RCC 7860 (cell line): Measurements from ENCODE around the gene RFNG.

Experiments
- DNase-seq: peaks from one replicate; pipeline ENCODE4 v3.0.0-alpha.2; 2015; ENCODE audit warnings: low spot score
- FAIRE-seq: peaks from 2 replicates; lab custom pipeline; 2012; peaks lifted over from hg19 to GRCh38; lab: Jason Lieb, UNC

Gene RFNG

DNA sequence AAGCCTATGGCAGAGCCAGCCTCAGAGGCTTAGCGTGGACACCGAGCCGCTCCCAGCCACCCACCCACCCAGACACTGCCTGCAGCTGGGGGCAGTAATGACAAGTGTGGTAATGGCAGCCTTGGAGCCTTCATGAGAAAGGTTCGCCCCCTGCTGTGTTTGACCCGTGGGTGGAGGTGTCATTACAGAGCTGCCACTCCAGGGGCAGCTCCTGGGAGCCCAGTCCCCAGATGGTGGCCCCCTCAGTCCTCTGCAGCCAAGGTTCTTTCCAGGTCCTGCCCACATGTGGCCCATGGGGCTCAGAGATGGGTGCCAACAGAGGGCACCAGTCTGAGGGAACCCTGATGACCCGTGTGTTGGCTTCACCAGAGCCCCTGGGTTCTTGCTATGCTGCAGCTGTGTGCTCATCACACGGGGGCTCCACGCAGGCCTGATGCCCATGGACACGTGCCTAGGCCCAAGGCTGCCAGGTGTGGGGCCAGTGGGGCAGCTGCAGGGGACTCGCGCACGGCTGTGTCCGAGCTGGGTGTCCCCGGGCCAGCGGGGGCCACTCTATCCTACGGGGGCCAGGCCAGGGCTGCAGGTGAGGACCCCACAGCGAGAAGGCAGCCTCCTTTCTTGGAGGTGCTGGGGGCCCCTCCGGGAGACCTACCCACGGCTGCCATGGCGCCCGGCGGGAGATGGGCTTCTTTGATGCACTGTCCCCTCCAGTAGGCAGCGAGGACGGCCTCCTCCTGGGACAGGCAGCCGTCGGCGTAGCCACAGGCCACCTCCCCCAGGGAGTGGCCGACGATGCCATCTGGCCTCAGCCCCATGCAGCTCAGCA is 38.3 kb upstream of the RFNG start:
- DNase-seq, result no peak
- no peak for FAIRE-seq

DNA sequence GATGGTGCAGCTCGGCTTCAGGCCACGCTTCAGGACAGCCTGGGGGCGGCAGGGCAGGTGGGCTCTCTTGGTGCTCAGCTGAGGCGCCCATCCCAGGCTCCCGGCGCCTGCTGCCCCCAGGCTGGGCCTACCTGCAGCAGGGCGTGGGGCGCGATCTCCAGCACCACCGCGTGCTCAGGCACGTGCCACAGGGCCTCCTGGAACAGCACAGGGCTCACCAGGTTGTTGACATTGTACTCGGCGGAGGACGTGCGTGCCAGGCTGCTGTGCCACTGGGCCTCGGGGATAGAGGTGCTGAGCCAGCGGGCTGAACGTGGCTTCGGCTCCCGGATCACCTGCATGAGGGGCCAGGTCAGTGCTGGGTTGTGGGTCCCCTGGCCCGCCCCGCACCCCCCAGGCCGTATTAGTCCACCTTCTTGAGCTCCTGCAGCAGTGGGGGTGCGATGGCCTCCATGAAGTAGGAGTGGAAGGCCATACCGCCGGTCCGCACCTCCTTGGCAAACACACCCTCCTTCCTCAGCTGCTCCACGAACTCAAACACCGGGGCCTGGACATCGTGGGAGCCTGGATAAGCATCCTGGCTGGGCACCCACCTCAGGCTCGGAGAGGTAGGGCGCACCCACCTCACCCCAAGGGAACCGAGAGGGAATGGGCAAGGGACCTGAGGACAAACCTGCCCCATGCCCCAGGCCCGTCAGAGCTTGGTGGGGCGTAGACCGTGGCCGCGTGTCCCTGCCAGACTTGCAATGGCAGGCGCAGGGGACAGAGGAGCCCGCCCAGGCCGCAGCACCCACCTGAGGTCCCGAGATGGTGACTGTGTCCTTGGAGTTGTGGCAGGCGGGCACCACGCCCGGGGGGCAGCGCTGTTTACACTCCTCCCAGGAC is 37.5 kb upstream of the RFNG start:
- DNase-seq (no peak), FAIRE-seq (no peak)

DNA sequence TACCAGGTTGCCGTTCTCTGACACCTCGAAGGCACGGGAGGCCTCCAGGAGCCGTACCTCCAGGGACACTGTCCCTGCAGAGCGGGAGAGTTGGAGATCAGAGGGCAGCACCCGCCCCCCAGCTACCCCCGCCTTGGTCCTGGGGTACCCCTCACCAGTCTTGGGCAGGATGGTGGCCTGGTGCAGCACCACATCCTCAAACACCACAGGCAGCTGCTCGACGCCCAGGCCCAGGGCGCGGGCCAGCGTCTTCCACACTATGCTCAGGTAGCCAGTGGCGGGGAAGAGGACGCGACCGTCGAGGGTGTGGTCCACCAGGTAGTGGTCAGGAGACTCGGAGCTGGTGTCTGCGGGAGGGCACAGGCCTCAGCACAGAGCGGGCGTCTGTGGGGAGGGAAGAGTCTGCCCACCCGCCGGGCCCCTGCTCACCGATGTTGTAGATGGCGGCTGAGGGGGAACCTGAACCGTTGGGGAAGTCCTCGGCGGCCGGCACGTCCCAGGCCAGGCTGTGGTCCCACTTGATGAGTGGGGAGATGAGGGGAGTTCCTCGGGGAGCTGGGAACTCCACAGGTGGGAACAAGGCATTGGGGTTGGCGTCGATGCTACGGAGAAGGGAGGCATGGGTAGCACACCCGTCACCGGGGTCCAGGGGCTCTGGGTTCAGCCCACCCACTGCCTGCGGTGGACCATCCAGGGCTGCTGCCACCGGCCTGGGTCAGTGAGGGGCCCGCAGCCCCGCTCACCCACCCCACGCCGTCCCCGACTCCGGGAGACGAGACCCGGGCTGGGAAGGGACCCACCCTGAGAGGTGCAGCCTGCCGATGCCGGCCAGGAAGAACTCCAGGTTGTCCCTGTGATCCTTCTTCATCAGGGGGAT is 36.6 kb upstream of the RFNG start:
- no peak for FAIRE-seq
- DNase-seq, result no peak

DNA sequence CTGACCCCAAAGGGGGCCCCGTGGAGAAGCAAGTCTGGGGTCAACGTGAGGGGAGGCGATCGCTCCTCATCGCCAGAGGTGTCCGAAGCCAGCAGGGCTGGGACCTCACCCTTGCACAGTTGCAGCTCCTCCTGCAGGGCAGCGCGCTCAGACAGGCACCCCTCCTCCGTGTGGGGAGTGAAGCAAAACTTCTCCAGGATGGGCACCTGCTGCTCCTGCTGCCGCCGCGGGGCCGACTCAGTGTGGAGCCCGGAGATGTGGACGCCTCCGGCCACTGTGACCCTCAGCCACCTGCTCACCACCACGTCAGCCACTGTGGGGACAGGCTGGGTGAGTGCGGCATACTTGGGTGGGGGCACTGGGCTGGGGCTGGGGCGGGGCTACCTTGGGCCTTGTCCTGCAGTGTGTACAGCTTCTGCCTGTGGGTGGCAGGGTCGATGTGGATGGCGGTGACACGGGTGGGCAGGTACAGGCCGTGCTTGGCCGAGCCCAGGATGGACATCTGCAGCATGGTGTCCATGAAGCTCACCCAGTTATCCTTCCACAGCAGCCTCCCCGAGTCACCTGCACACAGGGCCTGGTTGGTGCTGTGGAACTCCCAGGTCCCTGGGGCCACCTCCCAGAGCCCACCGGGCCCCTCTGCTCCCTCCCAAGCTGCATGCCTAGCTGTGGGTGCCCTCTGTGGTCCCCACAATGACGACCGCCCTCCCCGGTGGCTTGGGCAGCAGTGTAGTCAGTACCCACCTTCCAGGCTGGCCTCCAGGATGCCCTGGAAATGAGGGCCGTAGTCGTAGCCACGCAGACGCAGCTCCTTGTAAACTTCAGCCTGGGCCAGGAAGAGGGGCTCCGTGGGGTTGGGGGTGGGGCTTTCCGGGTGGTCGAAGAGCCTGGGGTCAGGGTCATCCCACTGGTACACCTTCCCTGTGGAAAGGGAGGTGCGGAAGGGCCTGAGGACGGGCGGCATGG is 35.6 kb upstream of the RFNG start:
- DNase-seq, result no peak
- no peak for FAIRE-seq

DNA sequence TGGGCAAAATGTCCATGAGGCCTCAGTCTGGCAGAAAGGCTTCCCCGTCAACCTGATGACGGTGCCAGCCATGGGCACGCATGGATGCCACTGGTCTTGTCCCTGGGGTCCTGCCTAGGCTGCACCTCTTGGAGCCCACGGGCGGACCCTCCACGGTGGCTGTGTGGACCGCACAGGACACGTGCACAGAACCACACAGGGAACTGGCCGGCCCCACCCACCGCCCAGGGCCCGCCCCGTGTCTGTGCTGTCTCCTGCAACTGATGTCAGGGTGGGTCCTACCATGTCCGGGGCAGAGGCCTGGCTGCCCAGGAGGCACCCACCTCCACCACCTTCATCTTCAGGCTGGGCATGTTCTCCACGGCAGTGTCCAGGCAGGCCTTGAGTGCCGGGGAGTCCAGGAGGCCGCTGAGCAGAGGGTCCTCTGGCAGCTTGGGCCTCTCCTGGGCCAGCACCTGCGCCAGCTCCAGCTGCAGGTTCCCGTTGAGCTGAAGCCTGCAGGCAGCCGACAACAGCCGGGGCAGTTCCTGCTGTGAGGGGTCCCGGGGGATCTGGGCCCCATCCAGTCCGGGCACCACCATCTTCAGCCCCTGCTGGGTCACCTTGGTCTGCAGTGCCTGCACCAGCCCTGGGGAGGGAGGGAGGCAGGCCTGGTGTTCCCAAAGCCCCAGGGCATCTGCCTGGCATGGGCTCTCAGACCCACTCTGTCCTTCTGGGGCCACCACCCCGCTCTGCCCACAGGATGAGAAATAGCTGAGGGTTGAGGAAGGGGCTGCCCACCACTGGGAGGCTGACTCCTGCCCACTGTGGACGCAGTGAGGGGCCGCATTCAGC is 34.5 kb upstream of the RFNG start:
- DNase-seq, result no peak
- no peak for FAIRE-seq

DNA sequence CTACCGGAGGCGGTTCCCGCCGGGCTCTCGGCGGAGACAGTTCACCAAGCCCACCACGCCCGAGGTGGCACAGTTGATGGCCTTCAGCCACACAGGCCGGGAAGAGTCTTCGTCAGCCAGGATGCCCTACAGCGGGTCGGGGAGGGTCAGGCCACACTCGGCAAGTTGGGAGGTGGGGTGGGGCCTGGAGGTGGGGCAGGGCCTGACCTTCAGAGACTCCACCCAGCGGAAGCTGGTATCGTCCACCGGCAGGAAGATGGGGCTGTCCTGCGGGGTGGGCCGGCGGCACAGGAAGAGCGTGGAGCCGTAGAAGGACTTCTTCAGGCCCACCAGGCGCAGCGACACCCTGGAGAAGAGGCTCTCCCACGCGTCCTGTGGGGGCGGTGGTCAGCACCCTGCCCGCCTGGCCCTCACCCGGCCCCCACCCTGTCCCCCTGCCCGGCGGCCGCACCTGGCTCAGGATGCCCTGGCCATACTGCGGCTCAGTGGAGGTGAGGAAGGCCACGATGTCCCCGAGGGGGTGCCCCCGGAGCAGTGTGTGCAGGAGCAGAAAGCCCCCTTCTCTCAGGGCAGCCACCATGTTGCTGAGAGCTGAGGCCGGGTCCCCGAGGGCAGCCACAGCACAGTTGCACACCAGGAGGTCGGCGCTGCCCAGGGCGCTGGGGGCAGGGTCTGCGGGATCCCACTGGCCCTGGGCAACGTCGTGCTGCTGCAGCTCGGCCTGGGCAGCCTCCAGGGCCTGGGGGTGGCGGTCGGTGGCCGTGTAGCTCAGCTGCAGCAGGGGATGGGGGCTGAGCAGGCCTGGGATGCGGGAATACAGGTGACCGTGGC is 33.6 kb upstream of the RFNG start:
- FAIRE-seq (no peak), DNase-seq (no peak)

DNA sequence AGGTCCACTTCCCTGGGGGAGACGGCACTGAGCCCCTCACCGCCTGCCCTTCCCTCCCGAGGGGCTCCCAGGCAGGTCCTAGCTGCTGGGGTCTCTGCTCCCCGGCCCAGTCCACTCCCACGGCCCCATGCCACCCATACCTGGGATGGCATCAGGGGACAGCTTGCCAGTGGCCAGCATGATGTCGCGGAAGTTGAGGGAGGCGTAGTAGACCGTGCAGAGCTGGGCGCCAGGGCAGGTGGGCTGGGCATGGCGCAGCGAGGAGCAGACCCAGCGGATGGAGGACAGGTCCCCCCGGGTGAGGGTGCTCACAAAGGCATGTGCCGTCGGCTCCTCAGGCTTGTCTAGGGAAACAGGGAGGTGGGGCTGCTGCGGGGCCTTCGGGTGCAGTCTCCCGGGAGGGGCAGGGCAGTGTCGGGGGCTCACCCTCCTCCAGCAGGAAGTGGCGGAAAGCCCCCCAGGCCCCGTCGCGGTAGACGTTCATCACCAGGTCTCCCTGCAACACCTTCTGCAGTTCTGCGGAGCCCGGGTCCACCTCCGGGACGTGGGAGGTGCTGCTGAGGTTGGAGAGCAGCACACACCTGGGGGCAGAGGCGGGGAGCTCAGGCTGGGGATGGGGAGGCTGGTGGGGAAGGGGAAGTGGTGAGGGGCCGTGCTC is 32.9 kb upstream of the RFNG start:
- no peak for FAIRE-seq

DNA sequence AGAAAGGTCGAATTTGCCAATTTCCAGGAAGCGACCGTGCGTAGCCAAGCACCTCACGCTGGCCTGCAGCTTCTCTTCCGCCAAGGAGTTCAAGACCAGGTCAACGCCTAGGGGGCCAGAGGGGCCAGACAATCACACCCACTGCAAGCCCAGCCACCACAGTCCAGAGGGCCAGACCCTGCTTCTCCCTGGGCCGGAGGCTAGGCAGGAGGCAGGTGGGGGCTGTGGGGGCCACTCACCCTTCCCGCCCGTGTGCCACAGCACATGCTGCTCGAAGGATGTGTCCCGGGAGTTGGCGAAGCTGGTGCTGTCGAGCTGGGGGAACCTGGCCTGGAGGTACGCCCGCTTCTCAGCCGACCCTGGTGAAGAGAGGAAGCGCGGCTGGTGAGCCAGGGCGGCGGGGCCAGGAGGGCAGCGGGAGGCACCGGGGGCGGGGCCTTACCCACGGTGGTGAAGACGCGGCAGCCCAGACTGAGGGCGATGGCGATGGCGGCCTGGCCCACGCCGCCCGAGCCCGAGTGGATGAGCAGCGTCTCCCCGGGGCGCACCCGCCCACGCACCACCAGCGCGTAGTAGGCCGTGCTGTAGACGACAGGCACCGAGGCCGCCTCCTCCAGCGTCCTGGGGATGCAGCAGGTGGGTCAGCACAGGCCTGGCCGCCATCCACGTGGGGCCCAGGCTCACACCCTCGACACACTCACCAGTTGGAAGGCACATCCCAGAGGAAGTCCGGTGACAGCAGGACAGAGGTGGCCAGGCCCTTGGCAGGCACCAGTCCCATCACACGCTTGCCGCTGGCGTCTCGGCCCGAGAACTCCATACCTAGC is 32.1 kb upstream of the RFNG start:
- no peak for FAIRE-seq
- DNase-seq, result no peak

More for the DNA sequence above, 32.9 kb upstream of the RFNG start:
- no peak for DNase-seq

DNA sequence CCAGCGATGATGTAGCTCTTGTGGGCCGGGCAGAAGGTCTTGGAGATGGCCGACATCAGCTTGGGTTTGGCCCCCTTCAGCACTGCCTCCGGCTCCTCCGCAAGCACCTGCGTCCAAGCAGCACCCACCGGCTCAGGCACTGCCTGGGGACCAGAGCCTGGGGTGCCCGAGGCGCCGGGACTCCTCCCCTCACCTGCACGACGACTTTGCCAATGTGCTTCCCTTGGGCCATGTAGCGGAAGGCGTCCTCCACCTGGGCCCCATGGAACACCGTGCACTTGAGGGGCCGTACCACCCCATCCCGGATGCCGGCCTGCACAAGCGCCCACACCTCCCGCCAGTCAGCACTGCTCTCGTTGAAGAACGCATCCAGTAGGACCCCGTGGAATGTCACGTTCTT is 31.4 kb upstream of the RFNG start:
- no peak for FAIRE-seq
- DNase-seq, result no peak

DNA sequence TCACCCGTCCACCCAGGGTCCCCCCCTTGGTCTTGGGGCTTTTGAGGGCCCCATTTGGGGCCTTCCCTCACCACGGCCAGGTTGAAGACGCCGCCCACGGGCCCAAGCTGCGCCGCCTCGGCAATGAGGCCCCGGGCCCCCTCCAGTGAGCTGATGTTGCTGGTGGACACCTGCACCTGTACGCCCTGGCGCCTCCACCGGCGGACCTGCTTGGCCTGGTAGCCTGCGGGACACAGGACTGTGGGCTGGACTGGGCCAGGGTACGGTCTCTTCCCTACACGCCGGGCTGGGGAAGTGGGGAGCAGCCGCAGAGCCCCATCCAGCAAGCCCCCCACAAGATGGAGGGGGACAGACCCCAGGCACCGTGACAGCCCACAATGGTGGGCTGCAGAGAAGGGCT is 30.8 kb upstream of the RFNG start:
- DNase-seq (no peak), FAIRE-seq (no peak)

DNA sequence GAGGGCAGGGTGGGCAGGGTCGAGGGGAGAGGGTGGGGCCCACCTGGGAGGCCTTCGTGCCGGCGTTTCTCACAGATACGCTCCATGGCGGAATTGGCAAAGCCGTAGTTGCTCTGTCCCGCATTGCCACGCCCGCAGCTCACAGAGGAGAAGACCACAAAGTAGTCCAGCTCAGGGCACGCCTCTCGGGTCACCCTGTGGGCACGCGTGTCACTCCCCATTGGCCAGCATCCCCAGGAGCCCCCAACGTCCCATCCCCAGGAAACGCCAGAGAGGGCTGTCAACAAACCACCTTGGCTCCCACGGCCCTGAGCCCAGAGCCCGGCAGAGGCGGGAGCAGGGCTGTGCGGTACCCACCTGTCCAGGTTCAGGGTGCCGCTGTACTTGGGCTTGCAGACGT is 30.4 kb upstream of the RFNG start:
- FAIRE-seq, result no peak
- DNase-seq, result no peak

DNA sequence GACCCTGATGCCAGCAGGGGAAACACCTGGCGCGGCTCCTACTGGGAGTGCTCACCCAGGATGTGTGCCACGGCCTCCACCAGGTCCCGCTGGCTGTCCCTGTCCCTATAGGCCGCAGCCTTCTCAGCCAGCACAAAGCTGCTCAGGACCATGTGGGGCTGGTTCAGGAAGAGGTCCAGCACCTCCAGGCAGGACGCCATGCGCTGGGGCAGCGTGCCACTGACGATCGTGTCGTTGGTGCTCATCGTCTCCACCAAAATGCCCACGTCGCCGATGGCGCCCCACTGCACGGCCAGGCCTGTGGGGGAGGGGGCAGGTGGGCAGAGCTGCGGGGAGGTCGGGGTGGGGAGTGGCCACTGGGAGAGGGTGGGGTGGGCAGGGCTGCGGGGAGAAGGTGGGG is 29.9 kb upstream of the RFNG start:
- DNase-seq, result no peak
- no peak for FAIRE-seq

DNA sequence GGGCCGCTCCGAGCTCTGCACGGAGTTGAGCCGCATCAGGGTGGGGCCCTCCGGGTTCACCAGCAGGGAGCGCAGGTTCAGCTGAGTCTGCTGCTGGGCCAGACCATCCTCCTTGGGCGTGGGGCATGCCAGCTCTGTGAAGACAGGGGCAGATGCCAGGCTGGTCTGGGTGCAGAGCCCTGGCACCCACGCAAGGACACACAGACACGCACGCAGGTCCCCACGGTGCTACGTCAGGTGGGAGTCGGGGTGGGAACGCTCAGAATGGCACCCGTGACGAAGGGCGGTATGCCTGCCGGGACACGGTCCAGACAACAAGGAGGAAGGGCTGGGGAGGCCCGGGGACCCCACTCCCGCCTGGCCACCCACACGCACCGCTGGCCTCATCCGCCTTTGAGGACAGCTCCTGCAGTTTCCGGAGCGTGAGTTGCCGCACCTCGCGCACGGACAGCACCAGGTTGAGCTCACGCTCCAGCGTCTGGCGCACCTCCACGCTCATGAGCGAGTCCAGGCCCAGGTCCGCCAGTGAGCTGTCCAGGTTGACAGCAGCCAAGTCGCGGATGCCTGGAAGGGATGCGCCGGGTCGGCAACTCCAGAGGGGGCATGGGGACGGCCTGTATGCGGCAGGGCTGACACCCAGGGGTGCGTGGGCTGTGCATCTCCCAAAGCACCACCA is 29.3 kb upstream of the RFNG start:
- FAIRE-seq (no peak), DNase-seq (no peak)

DNA sequence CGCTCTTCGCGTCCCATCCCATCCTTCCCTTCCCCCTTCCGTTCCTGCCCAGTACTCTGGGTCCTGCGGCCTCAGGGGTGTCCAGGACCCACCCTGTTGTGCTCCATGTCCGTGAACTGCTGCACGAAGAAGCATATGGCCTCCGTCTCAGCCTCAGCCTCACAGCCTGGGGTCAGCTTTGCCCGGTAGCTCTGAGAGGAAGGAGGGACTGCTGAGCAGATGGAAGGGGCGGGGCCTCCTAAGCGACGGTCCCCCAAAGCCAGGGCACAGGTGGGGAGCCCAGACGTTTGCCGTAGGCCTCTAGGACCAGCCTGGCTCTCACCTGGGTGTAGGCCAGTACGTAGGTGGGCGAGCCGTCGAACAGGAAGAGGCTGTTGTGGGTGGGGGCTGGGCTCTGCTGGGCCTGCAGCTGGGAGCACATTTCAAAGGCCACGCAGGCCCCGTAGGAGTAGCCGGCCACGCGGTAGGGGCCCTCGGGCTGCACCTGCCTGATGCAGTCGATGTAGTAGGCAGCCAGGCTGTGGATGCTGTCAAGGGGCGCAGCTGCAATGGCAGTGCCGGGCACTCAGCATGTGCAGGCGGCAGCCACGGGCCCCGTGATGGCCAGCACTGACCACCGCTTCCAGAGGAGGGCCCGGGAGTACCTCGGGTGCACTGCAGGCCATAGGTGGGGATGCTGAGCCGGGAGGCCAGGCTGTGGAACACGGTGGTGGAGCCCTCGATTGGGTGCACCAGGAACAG is 28.6 kb upstream of the RFNG start:
- no peak for FAIRE-seq
- DNase-seq, result no peak

DNA sequence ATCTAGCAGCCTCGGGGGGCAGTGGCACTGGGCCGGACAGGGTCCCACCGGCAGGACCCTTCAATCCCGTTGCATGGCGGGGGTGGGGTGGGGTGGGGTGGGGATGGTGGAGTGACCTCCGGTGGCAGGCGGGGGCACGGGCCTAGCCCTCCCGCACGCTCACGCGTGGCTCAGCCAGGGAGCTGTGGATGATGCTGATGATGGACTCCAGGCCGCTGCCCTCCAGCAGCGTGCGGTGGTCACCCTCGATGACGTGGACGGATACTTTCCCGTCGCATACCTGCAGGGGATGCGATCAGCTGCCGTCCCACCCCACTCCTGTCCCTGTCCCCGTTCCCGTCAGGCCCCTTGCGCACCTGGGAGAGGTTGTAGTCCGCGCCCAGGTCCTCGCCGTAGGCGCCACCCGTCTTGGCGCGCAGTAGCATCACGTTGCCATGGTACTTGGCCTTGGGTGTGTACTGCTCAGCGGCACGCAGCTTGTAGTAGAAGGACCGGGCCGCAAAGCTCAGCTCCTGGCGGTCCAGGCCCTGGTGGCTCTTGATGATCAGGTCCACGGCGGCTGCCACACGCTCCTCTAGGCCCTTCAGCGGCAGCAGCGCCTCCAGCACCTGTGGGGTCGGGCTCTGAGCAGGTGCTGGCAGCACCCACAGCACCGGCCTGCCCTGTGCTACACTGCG is 27.5 kb upstream of the RFNG start:
- FAIRE-seq (no peak), DNase-seq (no peak)
